K562 (cell line): Measurements from ENCODE around the gene ACTR3.

Experiments
- ATF7 ChIP-seq: fragments of 450-650 bp; IDR thresholded peaks from 2 replicates; pipeline ENCODE4 v1.7.1; 2014; ENCODE audit warnings: mild to moderate bottlenecking, moderate library complexity
- DACH1 ChIP-seq: fragments of 450-650 bp; IDR thresholded peaks from 2 replicates; pipeline ENCODE4 v1.6.1; 2018; ENCODE audit not compliant: partially characterized antibody
- ESRRA ChIP-seq: fragments of 450-650 bp; IDR thresholded peaks from 2 replicates; pipeline ENCODE4 v1.6.1; 2014; ENCODE audit warnings: low read depth, mild to moderate bottlenecking, moderate library complexity, borderline replicate concordance
- MYC ChIP-seq, 2 experiments: fragments of 250-450 bp in 1 of 2; sonication (Bioruptor Pico) in 1 of 2; IDR thresholded peaks; 2 replicates each; pipeline versions ENCODE4 v1.5.1 to v1.6.1; 2012 to 2021; ENCODE audit warnings: low read depth in 2 of 2, borderline replicate concordance in 1 of 2, improper control_type of control experiment in 1 of 2, low read length in 1 of 2, mild to moderate bottlenecking in 1 of 2, moderate library complexity in 1 of 2
- RAD21 ChIP-seq, 2 experiments: fragments of 250-450 bp in 1 of 2; fragments of 450-650 bp in 1 of 2; sonication (Bioruptor Pico) in 1 of 2; formaldehyde crosslinking in 1 of 2; IDR thresholded peaks in 1 of 2; conservative IDR thresholded peaks in 1 of 2; 2 replicates each; pipeline versions ENCODE4 v1.4.0 to v1.8.0; 2020 to 2022; ENCODE audit warnings: mild to moderate bottlenecking in 2 of 2, moderate library complexity in 1 of 2
- RBM34 ChIP-seq: fragments of 200-400 bp; formaldehyde crosslinking; IDR thresholded peaks from 2 replicates; pipeline ENCODE4 v1.6.1; 2018; ENCODE audit warnings: low read length, borderline replicate concordance; ENCODE audit not compliant: insufficient read depth
- TBL1XR1 ChIP-seq, 2 experiments: IDR thresholded peaks; 2 replicates each; pipeline ENCODE4 v1.6.1; 2012; ENCODE audit warnings: improper control_type of control experiment in 2 of 2, low read length in 2 of 2, mild to moderate bottlenecking in 1 of 2

DNA sequence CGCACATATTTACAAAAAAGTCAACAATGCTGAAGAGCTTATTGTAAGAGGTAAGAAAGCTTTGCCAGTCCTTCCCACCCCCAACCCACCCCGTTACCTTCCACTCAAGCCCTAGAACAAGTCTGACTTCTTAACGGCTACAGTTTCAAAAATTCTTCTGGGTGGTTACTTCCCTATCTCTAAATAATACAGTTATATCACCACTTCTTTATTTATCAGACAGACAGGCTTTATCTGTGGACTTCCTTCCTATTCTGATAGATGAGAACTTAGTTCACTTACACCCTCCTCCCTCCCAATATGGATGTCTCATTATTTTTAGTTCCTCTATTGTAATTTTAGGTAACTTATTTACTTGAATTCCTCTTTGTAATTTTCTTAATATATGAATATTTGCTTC, 26.7 kb upstream of the ACTR3 start:
- TF ChIP-seq RBM34 (no peak), TBL1XR1 (IDR thresholded peaks at IDR 0.05; ENCODE audit: low read length in 2 of 2) (no peak), RAD21 (CRISPR knock-in tag; conservative IDR thresholded peaks at IDR 0.05 in 1 of 2, IDR thresholded peaks at IDR 0.05 in 1 of 2) (no peak), DACH1 (no peak), ESRRA (no peak), ATF7 (no peak), MYC (IDR thresholded peaks at IDR 0.05; ENCODE audit: low read depth, low read length) (no peak), MYC (CRISPR knock-in tag; IDR thresholded peaks at IDR 0.05; ENCODE audit: borderline replicate concordance, low read depth) (no peak)
